Thyroid gland (tissue), 4 donors: ENCODE results near the gene LHFPL6.

Experiments used
- POLR2A ChIP-seq, 2 donors: fragments of 450-650 bp; IDR thresholded peaks; one replicate each; pipeline ENCODE4 v1.6.1; 2017; ENCODE audit warnings: antibody characterized with exemption in 2 of 2, mild to moderate bottlenecking in 2 of 2, moderate library complexity in 1 of 2
- TF ChIP-seq, protein P1 (sequence below), 6 experiments: fragments of 200-600 bp in 3 of 6; fragments of 450-650 bp in 3 of 6; sonication (generic) in 3 of 6; IDR thresholded peaks; one replicate each; pipeline ENCODE4 v1.5.1; 2016 to 2019; ENCODE audit warnings: antibody characterized with exemption in 6 of 6, mild to moderate bottlenecking in 2 of 6, inconsistent platforms in 1 of 6, moderate library complexity in 1 of 6

DNA sequence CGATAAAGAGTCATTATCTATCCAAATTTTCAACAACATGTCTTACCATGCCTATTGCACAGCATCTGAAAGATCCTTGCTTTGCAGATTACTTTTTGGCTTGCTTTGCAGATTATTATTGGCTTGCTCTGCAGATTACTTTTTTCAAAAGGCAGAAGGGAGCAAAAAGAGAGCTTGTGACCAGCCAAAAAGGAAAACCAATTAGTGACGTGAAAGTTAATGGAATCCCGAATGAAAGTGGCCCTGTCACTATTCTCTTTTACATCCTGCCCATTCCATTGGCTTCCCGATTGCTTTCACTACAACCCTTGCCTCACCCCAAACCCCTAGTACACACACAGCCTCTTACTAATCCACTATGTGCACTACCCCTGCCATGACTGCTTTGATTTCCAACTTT is 81.3 kb downstream of the LHFPL6 start:
- TF ChIP-seq, protein P1, sequence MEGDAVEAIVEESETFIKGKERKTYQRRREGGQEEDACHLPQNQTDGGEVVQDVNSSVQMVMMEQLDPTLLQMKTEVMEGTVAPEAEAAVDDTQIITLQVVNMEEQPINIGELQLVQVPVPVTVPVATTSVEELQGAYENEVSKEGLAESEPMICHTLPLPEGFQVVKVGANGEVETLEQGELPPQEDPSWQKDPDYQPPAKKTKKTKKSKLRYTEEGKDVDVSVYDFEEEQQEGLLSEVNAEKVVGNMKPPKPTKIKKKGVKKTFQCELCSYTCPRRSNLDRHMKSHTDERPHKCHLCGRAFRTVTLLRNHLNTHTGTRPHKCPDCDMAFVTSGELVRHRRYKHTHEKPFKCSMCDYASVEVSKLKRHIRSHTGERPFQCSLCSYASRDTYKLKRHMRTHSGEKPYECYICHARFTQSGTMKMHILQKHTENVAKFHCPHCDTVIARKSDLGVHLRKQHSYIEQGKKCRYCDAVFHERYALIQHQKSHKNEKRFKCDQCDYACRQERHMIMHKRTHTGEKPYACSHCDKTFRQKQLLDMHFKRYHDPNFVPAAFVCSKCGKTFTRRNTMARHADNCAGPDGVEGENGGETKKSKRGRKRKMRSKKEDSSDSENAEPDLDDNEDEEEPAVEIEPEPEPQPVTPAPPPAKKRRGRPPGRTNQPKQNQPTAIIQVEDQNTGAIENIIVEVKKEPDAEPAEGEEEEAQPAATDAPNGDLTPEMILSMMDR (IDR thresholded peaks at IDR 0.05): no peak
- no peak for TF ChIP-seq POLR2A (IDR thresholded peaks at IDR 0.05)
